Esophagus squamous epithelium (tissue), 5 donors: Measurements from ENCODE around the gene PLXNB2. TPM values are rescaled to one million over a fixed set of nuclear protein-coding genes. Genes with fewer than 3 reads are reported as not detected.

Experiments used
- DNase-seq: peaks from one replicate; lab custom pipeline; 2025; lab: John Stamatoyannopoulos, UW
- H3K27ac ChIP-seq, 4 donors: fragments of 200-600 bp; sonication (generic); one replicate each; pipeline ENCODE4 v1.5.1; 2016 to 2019; ENCODE audit warnings: mild to moderate bottlenecking in 1 of 4
- H3K27me3 ChIP-seq, 4 donors: fragments of 200-600 bp; sonication (generic); 1 replicate in 3 of 4; 2 replicates in 1 of 4; pipeline versions ENCODE4 v1.5.1 to v1.6.0; 2017 to 2021; ENCODE audit warnings: antibody characterized with exemption in 1 of 4
- H3K36me3 ChIP-seq, 3 donors: fragments of 200-600 bp; sonication (generic); one replicate each; pipeline ENCODE4 v1.5.1; 2016 to 2019
- H3K4me1 ChIP-seq, 3 donors: fragments of 200-600 bp; sonication (generic); one replicate each; pipeline ENCODE4 v1.5.1; 2017 to 2019
- H3K4me3 ChIP-seq, 4 donors: fragments of 200-600 bp; sonication (generic); 1 replicate in 3 of 4; 2 replicates in 1 of 4; pipeline ENCODE4 v1.5.1; 2016 to 2019; ENCODE audit warnings: mild to moderate bottlenecking in 2 of 4, moderate library complexity in 1 of 4
- H3K9me3 ChIP-seq, 3 donors: fragments of 200-600 bp; sonication (generic); one replicate each; pipeline ENCODE4 v1.5.1; 2016 to 2019
- POLR2A ChIP-seq, 4 donors: fragments of 450-650 bp; IDR thresholded peaks; one replicate each; pipeline ENCODE4 v1.6.1; 2017; ENCODE audit warnings: antibody characterized with exemption in 4 of 4, mild to moderate bottlenecking in 4 of 4, moderate library complexity in 3 of 4
- WGBS, 2 donors: methylation state at CpG; one replicate each; pipeline ENCODE4 v1.1.5; 2018; 5-methylcytosine and 5-hydroxymethylcytosine counted together
- intact Hi-C: fragments of 100-400 bp; cut with DNase I; formaldehyde crosslinking; loops from one replicate; pipeline ENCODE4 v1.15.0; 2022
- total RNA-seq, 4 donors: library from RNA; depleted of rRNA; stranded (reverse); fragments of >200 nt; gene quantifications; one replicate each; pipeline ENCODE4 v1.1.0, GENCODE V29; 2016
- TF ChIP-seq, protein P1 (sequence below), 6 experiments: fragments of 450-650 bp in 4 of 6; fragments of 200-600 bp in 2 of 6; sonication (generic) in 2 of 6; IDR thresholded peaks; one replicate each; pipeline ENCODE4 v1.5.1; 2016 to 2019; ENCODE audit warnings: antibody characterized with exemption in 6 of 6, mild to moderate bottlenecking in 4 of 6, moderate library complexity in 4 of 6
- donor health status: DM: yes; HTN: yes; CAD: no.

The PLXNB2 gene
- total RNA-seq, 4 donors from 2014 or later: 80.9 to 231 (median 129) TPM

DNA sequence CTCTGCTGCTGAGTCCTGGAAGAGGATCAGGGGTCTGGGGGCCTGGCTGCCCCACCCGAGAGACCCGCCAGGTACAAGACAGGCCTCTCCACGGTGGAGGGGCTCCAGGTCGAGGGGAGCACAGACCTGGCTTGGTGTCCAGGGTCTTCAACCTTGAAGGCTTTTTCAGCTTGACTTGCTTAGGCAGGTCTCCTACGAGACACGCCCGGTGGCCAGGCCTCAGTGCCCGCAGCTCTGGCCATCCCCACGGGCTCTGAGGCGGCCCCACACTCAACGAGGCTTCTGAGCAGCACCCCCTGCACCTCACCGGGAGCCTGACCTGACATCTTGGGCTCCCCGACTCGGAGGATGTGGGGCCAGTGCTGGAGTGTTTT, 6.6 kb upstream of the PLXNB2 start:
- 45% methylated on average over 5 of the region's 14 CpGs; no CpG with 5 or more reads in 1 of the 2 donors for WGBS, 2 donors
- Histone ChIP-seq H3K27me3 (no peaks in the 10 kb centered on the region), H3K4me1 (peaks cover 8 to 34% (median 8%) of the 10 kb centered on the region in 3 donors), H3K36me3 (no peaks in the 10 kb centered on the region), H3K9me3 (no peaks in the 10 kb centered on the region), H3K27ac (peak overlapping the region in 2 of 4 donors; percentile 57 to 61), H3K4me3 (peak overlapping the region in 2 of 4 donors; percentile 26 to 48)
- TF ChIP-seq POLR2A (IDR thresholded peaks at IDR 0.05): no peak
- TF ChIP-seq, protein P1, sequence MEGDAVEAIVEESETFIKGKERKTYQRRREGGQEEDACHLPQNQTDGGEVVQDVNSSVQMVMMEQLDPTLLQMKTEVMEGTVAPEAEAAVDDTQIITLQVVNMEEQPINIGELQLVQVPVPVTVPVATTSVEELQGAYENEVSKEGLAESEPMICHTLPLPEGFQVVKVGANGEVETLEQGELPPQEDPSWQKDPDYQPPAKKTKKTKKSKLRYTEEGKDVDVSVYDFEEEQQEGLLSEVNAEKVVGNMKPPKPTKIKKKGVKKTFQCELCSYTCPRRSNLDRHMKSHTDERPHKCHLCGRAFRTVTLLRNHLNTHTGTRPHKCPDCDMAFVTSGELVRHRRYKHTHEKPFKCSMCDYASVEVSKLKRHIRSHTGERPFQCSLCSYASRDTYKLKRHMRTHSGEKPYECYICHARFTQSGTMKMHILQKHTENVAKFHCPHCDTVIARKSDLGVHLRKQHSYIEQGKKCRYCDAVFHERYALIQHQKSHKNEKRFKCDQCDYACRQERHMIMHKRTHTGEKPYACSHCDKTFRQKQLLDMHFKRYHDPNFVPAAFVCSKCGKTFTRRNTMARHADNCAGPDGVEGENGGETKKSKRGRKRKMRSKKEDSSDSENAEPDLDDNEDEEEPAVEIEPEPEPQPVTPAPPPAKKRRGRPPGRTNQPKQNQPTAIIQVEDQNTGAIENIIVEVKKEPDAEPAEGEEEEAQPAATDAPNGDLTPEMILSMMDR (IDR thresholded peaks at IDR 0.05): no peak
- DNase-seq: no peak
- intact Hi-C loops: no loop called here

DNA sequence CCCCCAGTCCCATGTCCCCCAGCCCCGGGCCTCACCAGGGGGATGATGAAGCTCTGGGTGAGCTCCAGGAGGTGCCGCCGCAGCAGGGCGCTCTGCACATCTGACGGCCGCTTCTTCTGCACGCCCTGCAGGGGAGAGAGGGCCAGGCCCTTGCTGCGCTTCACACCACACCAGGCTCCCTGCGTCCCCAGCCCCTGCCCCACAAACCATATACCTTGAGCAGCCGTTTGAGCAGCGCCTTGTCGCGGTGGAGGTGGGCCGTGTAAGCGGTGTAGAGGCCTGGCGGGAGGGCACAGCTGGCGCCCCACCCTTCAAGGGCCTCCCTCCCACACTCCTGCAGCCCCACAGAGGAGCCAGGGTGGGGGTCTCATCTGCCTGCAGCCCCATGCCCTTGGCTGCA, 6.2 kb upstream of the PLXNB2 start:
- Histone ChIP-seq H3K4me1 (peaks cover 8 to 39% (median 13%) of the 10 kb centered on the region in 3 donors), H3K9me3 (no peaks in the 10 kb centered on the region), H3K36me3 (no peaks in the 10 kb centered on the region), H3K27ac (peak overlapping the region in 1 of 4 donors; percentile 61), H3K27me3 (no peaks in the 10 kb centered on the region), H3K4me3 (no peak overlapping the region)
- intact Hi-C loops: no loop called here
- no peak for DNase-seq
- no CpG with 5 or more reads among the region's 17 CpGs for WGBS, 2 donors
- TF ChIP-seq POLR2A (IDR thresholded peaks at IDR 0.05): no peak
- TF ChIP-seq, protein P1 (IDR thresholded peaks at IDR 0.05): no peak

DNA sequence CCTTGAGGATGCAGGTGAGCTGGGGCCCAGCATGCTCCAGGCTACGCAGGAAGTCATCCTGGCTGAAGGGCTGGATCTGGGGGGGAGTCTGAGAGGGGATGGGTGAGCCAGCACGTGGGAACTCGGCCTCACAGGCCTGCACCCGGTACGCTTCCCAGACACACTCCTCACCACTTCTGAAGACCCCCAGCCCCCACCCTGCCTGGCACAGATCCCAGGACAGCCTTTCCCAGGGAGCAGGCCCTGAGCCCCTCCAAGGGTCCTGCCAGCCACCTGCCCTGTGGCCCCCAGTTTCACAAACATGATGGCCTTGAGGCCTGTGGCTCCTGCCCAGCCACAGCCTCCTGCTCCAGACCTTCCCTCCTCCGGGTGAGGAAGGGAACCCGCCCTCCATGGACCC, 5.6 kb upstream of the PLXNB2 start:
- no peak for DNase-seq
- H3K9me3 ChIP-seq: no peaks in the 10 kb centered on the region
- peaks cover 8 to 45% (median 19%) of the 10 kb centered on the region in 3 donors for H3K4me1 ChIP-seq
- H3K27ac ChIP-seq: no peak overlapping the region
- no peak overlapping the region for H3K4me3 ChIP-seq
- WGBS, 2 donors: 60 to 78% methylated on average over 1 to 6 of the region's 7 CpGs
- intact Hi-C loops: no loop called here
- H3K36me3 ChIP-seq: no peaks in the 10 kb centered on the region
- no peaks in the 10 kb centered on the region for H3K27me3 ChIP-seq
- no peak for TF ChIP-seq POLR2A (IDR thresholded peaks at IDR 0.05)
- TF ChIP-seq, protein P1 (IDR thresholded peaks at IDR 0.05): no peak

DNA sequence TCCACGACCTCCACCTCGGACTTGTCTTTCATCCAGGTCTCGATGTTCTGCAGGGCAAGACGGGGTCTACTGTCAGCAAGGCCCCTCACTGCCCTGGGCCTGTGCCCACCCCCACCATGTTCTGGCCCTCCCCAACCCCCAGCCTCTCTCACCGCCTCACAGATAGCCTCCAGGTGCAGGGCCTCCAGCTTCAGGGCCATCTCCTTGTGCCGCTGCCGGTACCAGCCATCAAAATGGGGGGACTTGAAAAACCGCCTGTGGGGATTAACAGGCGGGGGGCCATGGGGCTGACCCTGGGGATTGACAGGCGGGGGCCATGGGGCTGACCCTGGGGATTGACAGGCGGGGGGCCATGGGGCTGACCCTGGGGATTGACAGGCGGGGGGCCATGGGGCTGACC, 4.9 kb upstream of the PLXNB2 start:
- Histone ChIP-seq H3K4me1 (peaks cover 8 to 47% (median 22%) of the 10 kb centered on the region in 3 donors), H3K36me3 (no peaks in the 10 kb centered on the region), H3K9me3 (no peaks in the 10 kb centered on the region), H3K27ac (no peak overlapping the region), H3K27me3 (no peaks in the 10 kb centered on the region), H3K4me3 (no peak overlapping the region)
- intact Hi-C loops: no loop called here
- TF ChIP-seq POLR2A (IDR thresholded peaks at IDR 0.05): no peak
- TF ChIP-seq, protein P1 (IDR thresholded peaks at IDR 0.05): no peak
- 96% methylated on average over 3 of the region's 12 CpGs; no CpG with 5 or more reads in 1 of the 2 donors for WGBS, 2 donors
- DNase-seq: no peak

DNA sequence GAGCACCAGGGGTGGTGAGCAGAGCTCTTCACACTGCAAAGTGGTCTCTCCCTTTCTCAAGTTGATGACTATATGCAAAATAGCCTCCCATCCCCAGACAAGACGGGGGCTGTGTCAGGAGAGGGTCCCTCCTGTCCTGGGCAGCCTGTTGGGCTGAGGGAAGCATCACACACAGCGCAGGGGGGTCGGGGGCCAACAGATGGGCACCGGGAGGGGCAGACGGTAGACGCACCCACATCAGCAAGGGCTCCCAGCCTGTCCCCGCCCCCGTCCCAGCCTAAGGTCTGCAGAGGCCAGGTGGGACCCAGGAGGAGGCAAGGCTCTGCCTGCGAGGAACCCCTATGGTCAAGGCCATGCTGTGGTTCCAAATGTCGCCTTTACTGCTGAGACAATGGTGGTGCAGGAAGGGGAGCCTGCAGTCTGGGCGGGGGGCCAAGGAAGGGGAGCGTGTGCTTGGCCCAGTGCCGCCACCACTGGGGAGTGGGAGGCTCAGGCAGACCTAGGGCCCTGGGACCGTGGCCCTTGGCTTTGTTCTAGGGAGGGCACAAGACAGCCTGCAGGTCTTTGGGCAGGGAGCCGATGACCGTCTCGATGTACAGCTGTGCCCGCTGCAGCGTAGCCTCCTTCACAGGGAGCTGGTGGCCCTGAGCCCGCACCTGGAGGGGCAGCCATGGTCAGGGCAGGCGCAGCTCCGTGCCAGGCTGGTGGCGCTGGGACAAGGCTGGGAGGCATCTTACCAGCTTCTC, 4.3 kb upstream of the PLXNB2 start:
- no peaks in the 10 kb centered on the region for H3K27me3 ChIP-seq
- TF ChIP-seq POLR2A (IDR thresholded peaks at IDR 0.05): no peak
- TF ChIP-seq, protein P1 (IDR thresholded peaks at IDR 0.05): no peak
- 47 to 87% methylated on average over 4 to 11 of the region's 23 CpGs for WGBS, 2 donors
- intact Hi-C loops: no loop called here
- H3K27ac ChIP-seq: no peak overlapping the region
- H3K4me1 ChIP-seq: peaks cover 4 to 43% (median 22%) of the 10 kb centered on the region in 3 donors
- no peak overlapping the region for H3K4me3 ChIP-seq
- H3K9me3 ChIP-seq: no peaks in the 10 kb centered on the region
- no peaks in the 10 kb centered on the region for H3K36me3 ChIP-seq
- no peak for DNase-seq
